Keratinocyte (primary cell): ENCODE results near the gene NHERF2.

Source experiments
- CTCF ChIP-seq, 3 experiments: IDR thresholded peaks in 1 of 3; conservative IDR thresholded peaks in 1 of 3; optimal IDR thresholded peaks in 1 of 3; 2 replicates in 2 of 3; 3 replicates in 1 of 3; pipeline versions ENCODE3 to v1.5.1; 2011; ENCODE audit warnings: low read length in 3 of 3, mild to moderate bottlenecking in 3 of 3, moderate library complexity in 2 of 3, control low read depth in 1 of 3, inconsistent platforms in 1 of 3; ENCODE audit not compliant: insufficient read depth in 2 of 3; ENCODE audit errors: extremely low read depth in 1 of 3
- EZH2 ChIP-seq: IDR thresholded peaks from one replicate; pipeline ENCODE4 v1.6.1; 2012; ENCODE audit warnings: inconsistent platforms, mild to moderate bottlenecking, low read length, moderate library complexity

- TF ChIP-seq CTCF (optimal IDR thresholded peaks at IDR 0.05 in 1 of 3, IDR thresholded peaks at IDR 0.05 in 1 of 3, conservative IDR thresholded peaks at IDR 0.05 in 1 of 3; ENCODE audit: extremely low read depth in 1 of 3, insufficient read depth in 2 of 3, low read length in 3 of 3) = no peak
- TF ChIP-seq EZH2 = no peak
These were observed 27.6 kb upstream of the NHERF2 start for GRCh38 chr16:1998852-1999801.
